T follicular helper cell (primary cell): ENCODE results near the gene DYRK4.
"Not testable (repeated sequence)": the region's sequence is repeated elsewhere in the genome, so short reads cannot be mapped to it uniquely, and the experiment has no call there.

ENCODE experiments used
- DNase-seq: peaks from one replicate; pipeline ENCODE4 v3.0.0-alpha.2; 2020; ENCODE audit warnings: low read depth
- total RNA-seq, 2 experiments: gene quantifications; one replicate each; lab custom pipeline; 2026; lab: John Stamatoyannopoulos, UW

Gene DYRK4
- 8.4 to 13.9 reads per million in 2 experiments for total RNA-seq

- no peak for DNase-seq
Measured at GRCh38 chr12:4562034-4562657, at the start of gene DYRK4. Gene DYRK4, plus strand, starts transcription at chr12:4562208. Its CDS starts 38 bp downstream, at chr12:4562246.

- no peak for DNase-seq
Measured at GRCh38 chr12:4518106-4518728, 43.8 kb upstream of the DYRK4 start.

GRCh38 chr12:4523443-4523842 lies 38.6 kb upstream of the DYRK4 start:
- not testable (repeated sequence) for DNase-seq

- DNase-seq = no peak
Measured at GRCh38 chr12:4526923-4527546, 35.0 kb upstream of the DYRK4 start.

GRCh38 chr12:4530160-4530559 lies 31.8 kb upstream of the DYRK4 start:
- DNase-seq = no peak

- DNase-seq = no peak
Measured at GRCh38 chr12:4530982-4531586, 30.9 kb upstream of the DYRK4 start.

GRCh38 chr12:4535092-4535491 lies 26.9 kb upstream of the DYRK4 start:
- no peak for DNase-seq

GRCh38 chr12:4535871-4536270 lies 26.1 kb upstream of the DYRK4 start:
- no peak for DNase-seq

GRCh38 chr12:4538207-4539160 lies 23.5 kb upstream of the DYRK4 start, which contains the start of gene RAD51AP1:
Gene RAD51AP1, plus strand, starts transcription at chr12:4538890. Its CDS starts 50 bp downstream, at chr12:4538940.
- peak; percentile 93 for DNase-seq

- no peak for DNase-seq
Measured at GRCh38 chr12:4539167-4539870, 22.7 kb upstream of the DYRK4 start.

- no peak for DNase-seq
Measured at GRCh38 chr12:4540170-4540569, 21.8 kb upstream of the DYRK4 start.

- no peak for DNase-seq
Measured at GRCh38 chr12:4540638-4541037, 21.4 kb upstream of the DYRK4 start.

GRCh38 chr12:4545195-4545594 lies 16.8 kb upstream of the DYRK4 start:
- no peak for DNase-seq

- DNase-seq = no peak
Measured at GRCh38 chr12:4552191-4552590, 9.8 kb upstream of the DYRK4 start.

GRCh38 chr12:4553943-4554342 lies 8.1 kb upstream of the DYRK4 start:
- no peak for DNase-seq

GRCh38 chr12:4555804-4556203 lies 6.2 kb upstream of the DYRK4 start:
- no peak for DNase-seq

- DNase-seq = no peak
Measured at GRCh38 chr12:4556735-4557530, 5.1 kb upstream of the DYRK4 start.

GRCh38 chr12:4557586-4557985 lies 4.4 kb upstream of the DYRK4 start:
- DNase-seq = no peak

- DNase-seq = no peak
Measured at GRCh38 chr12:4558171-4558570, 3.8 kb upstream of the DYRK4 start.

GRCh38 chr12:4563336-4563735 lies 1.3 kb downstream of the DYRK4 start:
- DNase-seq = no peak
